T1000 (cell line): ENCODE results near the gene SOX1.

ENCODE experiments used
- DNase-seq: peaks from one replicate; lab custom pipeline; 2025; ENCODE audit warnings: mixed read lengths; lab: John Stamatoyannopoulos, UW

Gene SOX1

DNA sequence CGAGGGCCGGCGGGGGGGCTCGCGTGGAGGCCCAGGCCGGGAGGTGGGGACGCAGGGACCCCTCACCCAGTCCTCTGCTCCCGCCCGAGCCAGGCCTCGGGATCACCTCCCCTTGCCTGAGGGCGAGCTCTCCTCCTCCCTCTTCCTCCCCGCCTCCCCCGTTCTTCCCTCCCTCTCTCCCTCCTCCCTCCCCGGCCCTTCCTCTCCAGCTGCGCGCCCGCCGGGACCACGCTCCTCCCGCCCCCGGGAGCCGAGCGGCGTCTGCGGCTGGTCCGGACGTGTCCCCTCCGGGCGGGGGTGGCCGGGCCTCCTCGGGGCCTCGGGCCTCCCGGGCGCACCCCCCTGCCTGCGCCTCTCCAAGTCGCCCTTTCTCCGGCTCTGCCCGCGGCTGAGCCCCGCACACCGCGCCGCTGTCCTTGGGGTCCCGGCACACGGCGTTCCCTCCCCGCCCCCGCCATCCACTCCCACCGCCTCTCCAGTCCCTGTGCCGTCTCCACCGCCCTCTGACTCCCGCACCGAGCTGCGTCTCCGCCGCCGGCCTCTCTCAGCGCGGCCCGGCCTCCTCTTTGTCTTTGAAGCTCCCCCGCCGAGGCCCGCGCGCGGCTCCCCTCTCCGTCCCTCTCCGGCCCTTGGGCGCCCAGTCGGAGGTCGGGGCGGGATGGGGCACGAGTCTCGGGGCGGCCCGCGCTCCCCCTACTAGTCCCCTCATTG, 5.7 kb downstream of the SOX1 start:
- DNase-seq, result no peak

DNA sequence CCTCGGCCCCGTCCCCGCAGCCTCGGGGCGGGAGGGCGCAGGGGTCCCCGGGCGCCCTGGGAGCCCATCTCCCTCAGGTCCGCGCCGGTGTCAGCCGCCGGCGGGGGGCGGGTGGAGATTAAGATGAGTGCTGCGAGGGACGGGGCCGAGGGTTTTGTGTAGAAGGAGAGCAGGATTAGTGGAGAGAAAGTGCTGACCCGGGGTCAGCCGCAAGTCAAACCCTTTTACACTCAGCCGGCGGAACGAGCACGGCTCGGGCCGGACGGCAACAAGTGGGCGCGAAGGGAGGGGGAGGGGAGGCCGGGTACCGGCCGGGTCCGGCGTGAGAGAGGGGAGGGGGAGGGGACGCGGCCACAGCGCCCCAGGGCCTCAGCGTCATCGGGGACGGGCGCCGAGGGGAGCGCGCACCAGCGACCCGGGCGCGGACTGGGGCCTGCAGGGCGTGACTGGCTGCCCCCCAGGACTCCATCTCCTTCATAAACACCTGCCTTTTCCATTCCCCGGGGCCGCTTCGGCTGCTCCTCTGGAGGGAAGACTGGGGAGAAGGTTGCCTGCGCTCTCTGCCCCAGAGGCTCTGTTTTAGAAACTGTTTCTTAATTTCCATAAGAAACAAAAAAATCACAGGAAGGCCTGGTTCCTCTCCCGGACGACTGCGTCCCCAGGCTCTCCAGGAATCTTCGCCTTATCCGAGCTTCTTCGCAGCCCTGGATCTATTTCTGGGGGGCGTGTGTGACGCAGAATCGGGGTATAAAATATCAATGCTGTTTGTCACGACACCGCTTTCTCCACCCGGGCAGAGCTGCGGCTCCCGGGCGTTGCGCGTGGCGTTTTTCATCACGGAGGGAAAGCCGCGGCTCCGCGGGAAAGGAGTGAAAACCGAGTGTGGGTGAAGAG, 6.5 kb downstream of the SOX1 start:
- DNase-seq, result no peak

DNA sequence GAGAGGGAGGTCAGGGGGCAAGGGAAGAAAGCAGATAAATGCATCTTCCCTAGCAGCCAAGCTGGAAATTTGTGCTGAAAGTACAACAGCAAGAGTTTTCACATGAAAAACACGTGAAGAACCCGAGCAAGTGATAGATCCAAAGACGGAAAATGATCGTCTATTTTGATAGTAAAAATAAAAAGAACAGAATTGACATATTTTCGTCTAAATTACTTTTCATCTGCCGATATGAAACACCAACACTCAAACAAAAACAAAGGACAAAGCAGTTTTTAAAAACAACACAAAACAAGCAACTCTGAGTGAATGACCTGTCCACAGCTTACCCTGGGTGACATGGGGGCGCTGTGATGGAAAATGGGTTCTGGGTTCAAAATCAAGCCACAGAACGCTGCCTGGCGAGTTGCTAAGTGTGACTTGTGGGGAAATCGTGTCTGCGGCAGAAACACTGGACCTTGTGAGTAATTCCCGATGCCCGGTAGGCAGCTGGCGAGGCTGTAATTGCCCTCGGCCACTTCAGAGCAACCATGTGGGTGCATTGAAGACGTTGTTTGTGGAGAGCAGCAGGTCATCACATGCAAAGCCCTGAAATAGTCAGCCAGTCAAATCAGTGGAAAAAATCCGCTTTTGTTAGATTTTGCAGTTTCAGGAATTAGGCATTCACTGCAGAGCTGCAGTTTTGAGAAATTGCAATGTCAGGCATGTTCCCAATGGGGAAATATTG, 7.4 kb downstream of the SOX1 start:
- no peak for DNase-seq

DNA sequence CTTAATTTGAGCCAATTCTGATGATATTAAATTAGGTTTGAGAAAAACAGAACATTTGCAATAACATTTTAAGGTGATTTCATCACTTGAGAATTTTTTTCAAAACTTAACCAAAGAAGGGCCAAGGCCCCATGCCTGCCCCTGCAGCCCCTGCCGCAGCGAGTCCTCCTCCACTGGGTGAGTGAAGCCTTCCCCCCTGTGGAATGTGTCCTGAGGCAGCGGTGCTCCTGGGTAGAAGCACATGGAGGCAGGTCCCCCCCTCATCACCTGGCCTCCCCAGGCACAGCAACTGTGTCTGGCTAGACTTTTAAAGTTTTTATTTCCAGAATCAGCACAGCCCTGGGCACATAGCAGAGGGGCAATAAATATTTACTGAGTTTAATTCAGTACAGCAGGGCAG, 10.8 kb downstream of the SOX1 start:
- DNase-seq, result no peak

DNA sequence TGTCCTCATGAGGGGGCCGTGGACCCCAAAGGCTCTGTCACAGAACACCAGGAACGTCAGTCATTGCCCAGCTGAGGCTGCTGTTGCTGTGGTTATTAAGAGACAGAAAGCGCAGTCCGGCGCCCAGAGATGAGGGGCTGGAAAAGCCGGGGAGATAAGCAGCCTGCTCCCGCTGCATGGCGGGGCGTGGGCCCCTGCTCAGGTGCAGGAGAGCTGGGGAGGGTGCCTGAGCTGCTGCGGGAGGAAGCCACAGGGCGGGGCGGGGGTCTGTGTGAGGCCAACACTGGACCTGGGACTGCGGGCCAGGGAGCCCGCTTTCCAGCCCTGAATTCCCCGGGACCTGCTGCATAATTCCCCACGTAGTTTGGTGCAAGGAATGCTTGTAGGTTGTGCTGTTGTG, 11.3 kb downstream of the SOX1 start:
- DNase-seq, result no peak

DNA sequence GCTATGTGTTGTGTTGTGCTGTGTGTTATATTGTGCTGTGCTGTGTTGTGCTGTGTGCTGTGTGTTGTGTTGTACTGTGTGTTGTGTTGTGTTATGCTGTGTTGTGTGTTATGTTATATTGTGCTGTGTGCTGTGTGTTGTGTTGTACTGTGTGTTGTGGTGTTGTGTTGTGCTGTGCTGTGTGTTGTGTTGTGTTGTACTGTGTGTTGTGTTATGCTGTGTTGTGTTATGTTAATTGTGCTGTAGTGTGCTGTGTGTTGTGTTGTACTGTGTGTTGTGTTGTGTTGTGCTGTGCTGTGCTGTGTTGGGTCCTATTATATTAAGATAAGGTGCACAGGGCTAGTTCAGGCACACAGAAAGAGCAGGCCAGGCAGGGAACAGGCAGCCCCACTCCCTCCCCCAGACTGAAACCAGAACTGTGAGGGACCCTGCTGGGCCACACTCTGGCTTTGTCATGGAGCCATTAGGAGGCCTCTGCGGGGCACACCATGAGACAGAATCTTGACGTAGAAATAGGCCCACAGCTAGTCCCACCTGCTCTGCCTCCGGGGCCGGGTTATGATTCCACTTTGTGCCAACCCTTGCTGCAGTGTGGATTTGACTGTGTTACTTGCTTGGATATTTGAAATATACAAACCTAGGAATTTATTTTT, 12.1 kb downstream of the SOX1 start:
- DNase-seq, result no peak

DNA sequence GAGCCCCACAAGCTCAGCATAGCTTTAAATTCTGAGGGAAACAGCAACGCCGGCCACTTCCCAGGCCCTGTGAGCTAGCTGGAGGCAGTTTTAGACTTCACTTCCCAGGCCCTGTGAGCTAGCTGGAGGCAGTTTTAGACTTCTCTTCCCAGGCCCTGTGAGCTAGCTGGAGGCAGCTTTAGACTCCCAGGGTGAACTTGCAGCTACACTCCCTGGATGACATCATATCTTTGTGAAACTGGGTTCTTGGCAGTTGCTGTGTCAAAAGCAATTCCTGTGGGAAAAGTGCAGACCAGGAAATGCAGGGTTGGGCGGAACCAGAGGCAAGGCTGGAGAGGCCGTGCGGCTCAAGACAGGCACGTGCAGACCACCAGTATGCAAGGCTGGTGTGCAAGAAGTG, 12.7 kb downstream of the SOX1 start:
- DNase-seq, result no peak

DNA sequence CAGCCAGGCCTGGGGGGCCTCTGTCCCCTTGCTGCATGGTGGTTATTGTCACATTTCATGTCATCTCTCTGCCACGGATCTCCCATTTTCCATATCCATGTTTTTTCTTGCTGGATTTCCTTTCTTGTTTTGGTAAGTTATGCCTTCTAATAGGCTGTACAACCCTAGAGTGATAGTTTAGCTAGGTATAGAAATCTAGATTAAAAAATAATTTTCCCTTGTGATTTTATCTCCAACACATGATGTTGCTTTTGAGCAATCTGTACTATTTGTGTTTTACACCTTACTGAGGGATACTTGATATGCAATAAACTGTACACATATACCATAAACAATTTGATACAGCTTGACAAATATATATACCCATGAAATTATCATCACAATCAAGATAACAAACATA, 17.0 kb downstream of the SOX1 start:
- no peak for DNase-seq

DNA sequence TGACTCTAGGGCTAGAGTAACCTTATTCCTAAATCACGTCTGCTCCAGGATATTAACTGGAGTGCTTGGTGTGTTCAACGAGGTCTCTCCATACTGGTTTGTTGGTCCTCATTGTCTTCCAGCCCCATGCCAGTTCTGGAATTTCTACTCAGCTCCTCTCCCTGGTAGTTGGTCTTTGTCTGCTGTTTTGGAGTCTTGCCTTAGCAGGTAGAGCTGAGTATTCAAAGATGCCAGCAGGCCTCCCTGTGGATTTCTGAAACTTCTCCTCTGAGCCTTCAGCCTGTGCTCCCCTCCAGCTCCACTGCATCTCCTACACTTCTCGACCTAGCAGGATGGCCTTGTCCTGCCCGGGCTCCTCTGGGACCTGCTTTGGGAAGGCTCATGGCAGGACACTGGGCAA, 25.5 kb downstream of the SOX1 start:
- DNase-seq, result no peak

DNA sequence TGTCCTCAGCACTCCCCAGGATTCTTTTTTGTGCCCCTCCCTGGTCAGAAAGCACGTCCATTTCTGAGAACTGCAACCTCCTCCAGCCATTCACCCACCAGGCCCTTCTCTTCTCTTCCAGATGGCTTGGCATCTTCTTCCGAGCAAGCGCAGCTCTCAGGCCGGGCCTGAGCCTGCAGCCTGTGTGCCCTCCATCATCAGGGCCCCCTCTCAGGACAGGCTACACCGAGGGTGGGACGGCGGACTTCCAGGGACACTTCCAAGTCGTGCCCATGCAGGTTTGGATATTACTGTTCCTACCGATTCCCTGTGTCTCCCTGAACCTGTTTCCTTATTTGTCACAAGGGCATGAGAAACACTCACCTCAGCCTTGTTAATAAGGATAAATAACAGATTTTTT, 28.4 kb downstream of the SOX1 start:
- no peak for DNase-seq

DNA sequence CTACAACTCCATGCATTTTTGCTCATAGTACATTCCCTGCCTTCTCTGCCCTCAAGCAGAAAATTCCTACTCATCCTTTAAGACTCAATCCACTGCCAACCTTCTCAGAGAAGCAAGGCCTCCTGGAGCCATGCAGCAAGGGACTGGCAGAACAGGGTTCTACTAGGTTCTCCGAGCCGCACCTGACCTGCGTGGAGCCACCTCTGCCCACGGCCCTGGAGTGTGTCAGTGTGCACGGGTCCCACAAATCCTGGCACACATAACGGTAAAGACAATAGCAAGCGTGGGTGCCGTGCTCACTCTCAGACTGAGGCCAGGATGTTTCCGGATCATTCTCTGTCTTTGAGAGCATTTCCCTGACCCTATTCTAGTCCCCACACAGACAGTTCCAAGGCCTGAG, 30.0 kb downstream of the SOX1 start:
- DNase-seq, result no peak

DNA sequence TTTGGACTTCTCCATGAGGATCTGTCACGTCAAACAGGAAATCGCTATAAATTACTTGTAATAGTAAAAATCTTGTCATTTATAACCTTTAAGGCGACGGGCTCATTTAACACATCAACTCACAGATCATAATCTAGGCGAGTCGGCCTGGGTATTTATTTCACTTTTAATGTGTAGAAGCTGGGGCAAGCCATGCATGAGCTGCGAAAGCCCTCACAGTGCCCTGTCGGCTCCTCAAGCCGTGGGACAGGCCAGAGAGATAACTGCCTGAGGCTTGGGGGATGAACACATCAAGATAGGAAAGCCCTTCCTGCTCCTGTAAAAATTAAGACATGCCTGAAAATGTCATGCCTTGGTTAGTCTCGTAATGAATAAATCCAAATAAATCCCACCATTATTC, 30.8 kb downstream of the SOX1 start:
- no peak for DNase-seq

DNA sequence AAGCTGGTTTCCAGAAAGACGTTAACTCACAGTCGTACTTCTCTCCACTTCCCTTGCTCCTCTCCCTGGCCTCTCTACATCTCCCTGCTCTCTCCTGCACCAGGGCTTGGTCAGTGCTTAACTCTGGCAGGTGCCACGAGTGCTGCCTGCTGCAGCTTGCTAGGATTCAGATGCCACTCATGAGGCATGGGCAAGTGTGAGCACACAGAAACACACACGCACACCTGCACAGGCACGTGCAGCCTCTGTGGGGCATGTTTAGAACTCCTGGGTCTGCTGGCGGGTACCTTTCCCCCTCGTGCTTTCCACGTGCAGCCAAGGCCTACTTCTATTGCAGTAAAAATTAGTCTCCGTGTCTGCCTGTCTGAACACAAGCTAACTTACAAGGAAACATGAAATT, 31.8 kb downstream of the SOX1 start:
- DNase-seq, result no peak

DNA sequence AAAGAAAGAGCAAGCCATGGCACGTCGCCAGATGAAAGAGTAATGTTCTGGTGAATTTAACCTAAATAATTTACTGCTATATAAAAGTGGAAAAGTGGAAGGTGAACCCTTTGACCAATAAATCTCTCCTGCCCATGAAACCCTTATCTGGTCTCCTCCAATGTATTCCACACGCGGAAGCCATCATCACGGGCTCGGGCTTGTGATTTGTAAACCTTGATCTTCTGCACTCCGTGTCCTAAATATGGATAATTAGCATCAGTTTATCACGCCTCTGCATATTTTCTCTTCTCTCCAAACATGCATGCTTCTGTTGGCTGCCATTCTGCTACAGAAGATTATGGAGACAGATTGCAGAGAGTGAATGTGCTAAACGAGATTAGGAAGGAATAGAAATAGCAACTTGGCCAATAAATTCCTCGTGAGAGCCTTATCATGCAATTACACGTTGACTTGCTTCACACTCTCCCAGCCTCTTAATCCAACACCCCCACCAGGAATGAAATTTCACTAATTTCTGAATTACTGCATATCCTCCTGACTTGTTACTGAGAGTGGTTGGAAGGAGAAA, 34.5 kb downstream of the SOX1 start:
- no peak for DNase-seq

DNA sequence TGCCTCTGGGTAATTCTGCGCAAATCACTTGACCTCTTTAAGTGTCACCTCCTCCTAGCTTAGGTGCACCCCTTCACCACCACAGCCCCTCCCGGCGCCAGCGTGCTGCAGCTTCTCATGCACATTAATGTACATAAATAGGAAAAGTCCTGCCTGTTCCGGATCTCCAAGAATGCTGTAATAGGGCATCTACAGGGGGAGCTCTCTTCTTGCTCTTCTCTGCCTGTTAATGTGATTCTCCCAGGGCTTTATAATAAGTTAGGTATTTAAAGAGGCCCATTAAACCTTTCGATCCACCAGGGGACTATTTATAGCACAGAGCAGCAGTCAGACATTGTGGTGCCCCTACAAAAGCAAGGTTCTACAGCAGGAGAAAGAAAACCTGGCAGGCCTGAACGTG, 35.3 kb downstream of the SOX1 start:
- DNase-seq, result no peak

DNA sequence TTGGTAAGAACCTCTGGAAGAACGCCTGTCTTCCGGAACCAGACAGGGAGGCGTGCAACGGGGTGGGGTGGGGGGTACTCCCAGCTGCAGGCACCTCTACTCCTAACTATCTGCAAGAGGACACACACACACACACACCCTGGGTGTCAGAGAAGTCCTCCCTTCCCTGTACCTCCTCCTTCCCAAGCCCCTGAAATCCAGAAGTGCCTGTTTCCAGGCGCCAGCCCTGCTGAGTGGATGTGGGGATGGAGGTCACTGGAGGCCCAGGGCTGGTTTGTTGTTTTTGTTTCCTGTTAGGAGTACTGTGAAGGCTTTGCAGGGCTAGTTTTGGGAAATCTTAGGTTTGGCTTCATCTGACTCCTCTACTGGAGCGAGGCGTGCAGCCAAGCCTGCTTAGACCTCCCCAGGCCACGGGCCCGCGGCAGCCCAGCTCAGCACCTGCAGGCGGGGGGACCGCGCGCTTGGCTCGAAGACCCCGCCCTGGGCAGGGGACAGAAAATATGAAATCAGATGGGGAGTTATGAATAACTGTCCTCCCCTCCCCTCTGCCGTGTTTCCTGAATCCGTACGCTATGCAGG, 36.4 kb downstream of the SOX1 start:
- DNase-seq, result no peak

DNA sequence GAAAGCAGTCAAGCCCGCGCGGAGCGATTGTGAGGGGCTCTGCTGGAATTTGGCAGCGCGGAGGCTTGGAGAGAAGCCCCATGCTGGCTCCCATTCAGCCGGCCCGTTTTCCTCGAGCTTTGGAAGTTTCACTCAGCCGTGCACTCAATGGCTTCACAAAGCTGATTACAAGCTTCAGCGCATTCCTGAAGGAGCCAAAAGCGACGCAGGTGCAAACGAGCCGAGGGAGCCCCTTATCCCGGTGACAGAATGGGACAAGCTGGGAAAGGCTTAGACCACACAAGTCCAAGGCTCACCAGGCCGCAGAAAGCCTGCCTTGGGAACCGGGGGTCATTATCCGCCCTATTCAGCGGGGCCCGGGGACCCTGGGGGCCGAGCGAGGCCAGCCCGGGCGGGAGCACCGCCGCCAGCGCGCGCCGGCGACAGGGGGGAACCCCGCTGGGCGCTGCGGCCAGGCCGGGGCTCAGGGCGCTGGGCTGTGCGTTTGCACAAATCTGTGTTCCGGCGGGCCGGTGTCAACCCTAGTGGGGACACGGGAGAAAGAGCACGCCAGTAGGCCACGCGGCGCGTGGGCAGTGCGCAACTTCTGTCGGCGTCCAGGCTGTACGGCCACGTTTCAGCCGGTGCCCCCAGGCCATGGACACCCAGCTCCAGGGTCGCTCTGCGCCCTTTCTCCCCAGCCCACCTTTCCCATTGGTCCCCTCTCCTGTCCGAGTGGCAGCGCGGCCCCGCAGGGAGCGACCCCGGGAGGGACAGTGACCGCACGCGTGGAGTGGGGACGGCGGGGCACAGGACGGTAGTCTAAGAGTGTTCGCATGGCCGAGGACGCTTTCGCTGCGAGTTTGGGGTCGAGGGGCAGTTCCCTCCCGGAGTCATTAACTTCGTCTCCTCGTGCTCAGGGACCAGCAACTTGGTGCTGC, 37.3 kb downstream of the SOX1 start:
- no peak for DNase-seq

DNA sequence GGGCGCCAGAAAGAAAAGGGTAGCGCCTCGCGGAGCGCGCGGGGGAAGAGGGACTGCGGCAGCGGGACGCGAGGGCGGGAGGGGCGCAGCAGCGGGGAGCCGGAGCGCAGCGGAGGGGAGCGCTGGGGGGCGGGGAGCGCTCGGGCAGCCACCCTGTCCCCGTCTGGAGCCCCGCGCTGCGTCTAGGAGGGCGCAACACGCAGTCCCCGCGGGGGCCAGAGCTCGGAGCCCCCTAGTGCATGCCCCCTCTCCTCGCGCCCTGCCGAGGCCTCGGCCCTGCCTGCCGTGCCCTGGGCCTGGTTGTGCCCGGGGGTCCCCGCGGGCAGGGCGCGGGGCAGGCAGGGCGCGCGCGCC, 37.9 kb downstream of the SOX1 start:
- DNase-seq, result no peak

DNA sequence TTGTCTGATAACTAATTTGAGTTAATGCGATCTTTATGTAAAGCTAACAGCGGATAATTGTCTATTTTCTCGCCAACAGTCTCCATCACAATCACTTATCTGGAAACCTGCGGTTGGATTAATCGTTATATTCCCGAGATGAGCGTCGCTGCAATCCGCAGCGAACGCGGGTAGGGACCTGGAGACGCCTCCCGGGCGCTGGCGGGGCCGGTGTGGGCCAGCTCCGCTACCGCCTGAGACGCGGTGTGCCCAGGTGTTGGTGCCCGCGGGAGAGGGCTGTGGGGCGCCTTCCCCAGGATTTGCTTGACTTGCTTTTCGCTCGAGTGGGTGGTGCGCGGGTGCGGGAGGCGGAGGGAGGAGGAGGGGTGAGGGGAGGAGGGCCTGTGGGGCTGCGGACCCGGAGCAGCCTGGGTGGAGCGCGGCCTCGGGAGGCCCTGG, 38.3 kb downstream of the SOX1 start:
- DNase-seq, result no peak

DNA sequence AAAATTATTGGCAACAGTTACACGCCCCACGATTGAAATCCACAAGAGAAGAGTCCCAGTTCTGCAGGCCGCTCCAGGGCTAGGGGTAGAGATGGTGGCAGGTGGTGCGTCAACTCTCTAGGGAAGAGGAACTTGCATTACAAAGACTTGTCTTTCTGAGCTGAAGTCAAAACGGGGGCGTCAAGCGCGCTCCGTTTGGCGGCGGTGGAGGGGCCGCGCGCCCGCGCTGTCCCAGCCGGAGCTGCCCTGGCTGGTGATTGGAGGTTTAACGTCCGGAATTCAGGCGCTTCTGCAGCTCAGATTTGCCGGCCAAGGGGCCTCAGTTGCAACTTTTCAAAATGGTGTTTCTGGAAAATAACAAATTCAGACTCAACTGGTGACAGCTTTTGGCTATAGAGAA, 38.9 kb downstream of the SOX1 start:
- no peak for DNase-seq
